Measurements from ENCODE around the gene CDC25B. TPM values are rescaled to one million over a fixed set of nuclear protein-coding genes. Genes with fewer than 3 reads are reported as not detected.

The CDC25B gene
- total RNA-seq, 1 experiment from 2014 or later: 66.7 TPM

DNA sequence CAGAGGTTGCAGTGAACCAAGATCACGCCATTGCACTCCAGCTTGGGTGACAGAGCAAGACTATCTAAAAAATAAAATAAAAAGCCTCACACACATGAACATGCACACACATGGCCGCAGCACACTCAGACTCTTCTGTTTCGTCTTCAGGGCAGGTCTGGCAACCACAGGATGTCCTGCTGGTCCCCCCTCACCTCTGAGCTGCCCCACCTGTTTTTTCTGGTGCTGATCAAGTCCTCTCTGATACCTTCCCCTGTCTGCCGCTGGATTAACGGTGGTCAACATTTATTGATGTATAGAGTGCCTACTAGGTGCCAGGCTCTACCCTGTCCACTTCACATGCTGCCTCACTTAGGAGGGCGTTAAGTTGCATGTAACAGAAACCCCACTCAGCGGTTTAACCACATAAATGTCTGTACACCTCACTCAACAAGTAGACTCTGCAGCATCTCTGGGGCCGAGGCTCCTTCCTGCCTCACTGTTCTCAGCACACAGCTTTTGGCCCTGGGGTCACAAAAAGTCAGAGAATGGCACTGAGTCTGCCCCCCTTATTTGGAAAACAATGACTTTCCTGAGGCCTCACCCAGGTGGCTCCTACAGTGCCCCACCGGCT lies 19.7 kb downstream of the CDC25B start:
- TF ChIP-seq, protein P1, sequence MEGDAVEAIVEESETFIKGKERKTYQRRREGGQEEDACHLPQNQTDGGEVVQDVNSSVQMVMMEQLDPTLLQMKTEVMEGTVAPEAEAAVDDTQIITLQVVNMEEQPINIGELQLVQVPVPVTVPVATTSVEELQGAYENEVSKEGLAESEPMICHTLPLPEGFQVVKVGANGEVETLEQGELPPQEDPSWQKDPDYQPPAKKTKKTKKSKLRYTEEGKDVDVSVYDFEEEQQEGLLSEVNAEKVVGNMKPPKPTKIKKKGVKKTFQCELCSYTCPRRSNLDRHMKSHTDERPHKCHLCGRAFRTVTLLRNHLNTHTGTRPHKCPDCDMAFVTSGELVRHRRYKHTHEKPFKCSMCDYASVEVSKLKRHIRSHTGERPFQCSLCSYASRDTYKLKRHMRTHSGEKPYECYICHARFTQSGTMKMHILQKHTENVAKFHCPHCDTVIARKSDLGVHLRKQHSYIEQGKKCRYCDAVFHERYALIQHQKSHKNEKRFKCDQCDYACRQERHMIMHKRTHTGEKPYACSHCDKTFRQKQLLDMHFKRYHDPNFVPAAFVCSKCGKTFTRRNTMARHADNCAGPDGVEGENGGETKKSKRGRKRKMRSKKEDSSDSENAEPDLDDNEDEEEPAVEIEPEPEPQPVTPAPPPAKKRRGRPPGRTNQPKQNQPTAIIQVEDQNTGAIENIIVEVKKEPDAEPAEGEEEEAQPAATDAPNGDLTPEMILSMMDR (IDR thresholded peaks at IDR 0.05; ENCODE audit: insufficient read depth in 1 of 2, low read depth in 1 of 2, low read length in 1 of 2, severe bottlenecking in 1 of 2, unreplicated experiment in 1 of 2): no peak
- H3K36me3 ChIP-seq (ENCODE audit: control insufficient read depth, insufficient read depth, low read length): no peaks in the 10 kb centered on the region
- POLR2A ChIA-PET: no interaction called here
- intact Hi-C loops (cut with micrococcal nuclease; ENCODE audit: unreplicated experiment): no loop called here
- Mint-ChIP-seq H3K4me1 (ENCODE audit: low read depth, unreplicated experiment) (no peaks in the 10 kb centered on the region), H3K36me3 (ENCODE audit: insufficient read depth, unreplicated experiment) (peaks cover 26% of the 10 kb centered on the region), H3K27me3 (ENCODE audit: insufficient read depth, unreplicated experiment) (no peaks in the 10 kb centered on the region), H3K9me3 (ENCODE audit: unreplicated experiment) (no peaks in the 10 kb centered on the region), H3K27ac (ENCODE audit: unreplicated experiment) (no peak overlapping the region), H3K4me3 (ENCODE audit: unreplicated experiment) (no peak overlapping the region)
- no peak overlapping the region for H3K4me3 ChIP-seq (ENCODE audit: low read depth, low read length)
- no peaks in the 10 kb centered on the region for H3K9me3 ChIP-seq
- BruUV-seq (replicated peaks): no TSS peak
- peaks cover 24% of the 10 kb centered on the region for H3K4me1 ChIP-seq
- CTCF ChIA-PET: no interaction called here
- DNase-seq: no peak
- no peaks in the 10 kb centered on the region for H3K27me3 ChIP-seq (replicated peaks; ENCODE audit: control insufficient read depth, insufficient read depth, low read length)

DNA sequence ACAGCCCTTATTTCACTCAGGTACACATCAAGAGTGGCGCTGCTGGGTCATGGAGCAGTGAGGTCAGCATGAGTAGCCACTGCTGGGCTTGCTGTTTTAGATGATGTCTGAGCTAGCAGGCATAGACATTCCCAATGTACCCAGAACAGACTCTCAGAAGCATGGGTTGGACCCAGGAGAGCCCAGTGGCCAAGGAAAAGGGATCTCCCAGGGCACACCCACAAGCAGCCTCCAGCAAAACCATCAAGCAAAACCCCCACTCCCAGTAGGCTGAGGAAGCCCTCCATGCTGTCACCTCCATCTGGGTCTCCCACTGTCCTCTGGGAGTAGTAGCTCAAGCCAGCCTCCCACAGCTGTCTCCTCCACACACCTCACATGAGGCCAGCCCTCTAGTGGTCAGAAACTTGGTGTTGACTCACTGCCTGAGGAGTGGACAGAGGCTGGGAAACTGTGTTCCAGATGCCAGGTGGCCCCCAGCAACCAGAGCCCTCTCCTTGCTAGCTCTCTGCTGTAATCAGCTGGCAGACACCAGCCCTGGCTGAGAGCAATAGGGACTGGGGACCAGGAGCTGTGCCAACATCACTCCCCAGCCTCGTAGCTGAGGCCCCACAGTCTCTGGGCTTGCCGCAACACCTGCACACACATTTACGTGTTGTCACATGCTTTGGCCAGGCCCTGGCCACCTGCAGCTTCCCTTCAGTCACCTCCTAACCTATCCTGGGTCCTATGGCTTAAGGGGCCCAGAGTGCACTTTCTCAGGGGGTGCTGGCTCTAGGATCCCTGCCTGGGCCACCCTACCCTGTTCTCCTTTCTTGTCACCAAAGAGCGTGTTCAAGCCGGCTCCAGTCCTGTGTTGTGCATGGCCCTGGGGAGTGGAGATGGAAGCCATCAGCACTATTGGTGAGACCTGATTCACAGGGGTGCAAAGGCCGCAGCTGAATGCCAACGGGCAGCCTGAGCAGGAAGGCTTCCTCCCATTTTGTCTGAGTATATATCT lies 22.3 kb downstream of the CDC25B start:
- peak overlapping the region; percentile 58 for H3K4me3 Mint-ChIP-seq (ENCODE audit: unreplicated experiment)
- CTCF ChIA-PET: interaction anchor here (0.5 to 1.8 kb wide), 13 partner anchors 9 to 142 kb away, joined by 3 to 27 read pairs (median 7); partner anchors contain the start of genes ADISSP, CDC25B, CENPB and SPEF1
- peaks cover 21% of the 10 kb centered on the region for H3K36me3 Mint-ChIP-seq (ENCODE audit: insufficient read depth, unreplicated experiment)

More for the DNA sequence above, 22.3 kb downstream of the CDC25B start:
- Mint-ChIP-seq H3K4me1 (ENCODE audit: low read depth, unreplicated experiment) (peaks cover 7% of the 10 kb centered on the region), H3K27me3 (ENCODE audit: insufficient read depth, unreplicated experiment) (no peaks in the 10 kb centered on the region), H3K27ac (ENCODE audit: unreplicated experiment) (peak overlapping the region; percentile 97), H3K9me3 (ENCODE audit: unreplicated experiment) (no peaks in the 10 kb centered on the region)
- H3K27me3 ChIP-seq (replicated peaks; ENCODE audit: control insufficient read depth, insufficient read depth, low read length): no peaks in the 10 kb centered on the region
- H3K9me3 ChIP-seq: no peaks in the 10 kb centered on the region
- H3K4me1 ChIP-seq: peaks cover 15% of the 10 kb centered on the region
- POLR2A ChIA-PET: interaction anchor here (0.5 to 1.2 kb wide), 7 partner anchors 8 to 51 kb away, joined by 3 to 7 read pairs (median 4); partner anchors contain the start of genes ADISSP and CENPB
- TF ChIP-seq, protein P1 (IDR thresholded peaks at IDR 0.05; ENCODE audit: insufficient read depth in 1 of 2, low read depth in 1 of 2, low read length in 1 of 2, severe bottlenecking in 1 of 2, unreplicated experiment in 1 of 2): peak; percentile 75 to 90
- peaks cover 4% of the 10 kb centered on the region for H3K36me3 ChIP-seq (ENCODE audit: control insufficient read depth, insufficient read depth, low read length)
- no TSS peak for BruUV-seq (replicated peaks)
- DNase-seq: peak; percentile 85 to 86
- intact Hi-C loops (cut with micrococcal nuclease; ENCODE audit: unreplicated experiment): loop anchor here (1.0 kb wide), 1 partner anchor 18 kb away; no protein-coding TSS in a partner anchor
- no peak overlapping the region for H3K4me3 ChIP-seq (ENCODE audit: low read depth, low read length)

All from Caco-2 (cell line).